Epithelial cell of esophagus (primary cell): ENCODE data around the gene LPIN3.

Source experiments
- DNase-seq: peaks from one replicate; pipeline ENCODE4 v3.0.0; 2010; ENCODE audit warnings: low read depth
- H3K4me3 ChIP-seq: 2 replicates; pipeline ENCODE4 v1.5.1; 2011; ENCODE audit warnings: mild to moderate bottlenecking, low read length, control low read depth
- CTCF ChIP-seq: IDR thresholded peaks from 2 replicates; pipeline ENCODE4 v1.5.1; 2011; ENCODE audit warnings: low read depth, mild to moderate bottlenecking, low read length, control low read depth, inconsistent platforms; ENCODE audit not compliant: insufficient read depth; ENCODE audit errors: missing control alignments

Gene LPIN3

GRCh38 chr20:41367393-41367695, 26.7 kb downstream of the LPIN3 start:
- no peak for TF ChIP-seq CTCF
- H3K4me3 ChIP-seq: no peak overlapping the region
- no peak for DNase-seq

GRCh38 chr20:41367956-41368355, 27.3 kb downstream of the LPIN3 start:
- H3K4me3 ChIP-seq: no peak overlapping the region
- no peak for TF ChIP-seq CTCF

GRCh38 chr20:41369673-41370072, 29.1 kb downstream of the LPIN3 start:
- no peak for TF ChIP-seq CTCF
- no peak overlapping the region for H3K4me3 ChIP-seq
- no peak for DNase-seq

More at GRCh38 chr20:41367956-41368355, 27.3 kb downstream of the LPIN3 start:
- no peak for DNase-seq

GRCh38 chr20:41370176-41370575, 29.6 kb downstream of the LPIN3 start:
- DNase-seq: peak; percentile 46
- H3K4me3 ChIP-seq: no peak overlapping the region
- TF ChIP-seq CTCF: no peak

- TF ChIP-seq CTCF: no peak
Measured at GRCh38 chr20:41371371-41371770, 30.8 kb downstream of the LPIN3 start.

GRCh38 chr20:41373251-41373783, 32.7 kb downstream of the LPIN3 start:
- no peak for TF ChIP-seq CTCF
- DNase-seq: no peak
- H3K4me3 ChIP-seq: no peak overlapping the region

More at GRCh38 chr20:41371371-41371770, 30.8 kb downstream of the LPIN3 start:
- no peak overlapping the region for H3K4me3 ChIP-seq
- DNase-seq: no peak
